Gastroesophageal sphincter (tissue), 4 donors: Measurements from ENCODE around the gene SEMA3A. TPM values are rescaled to one million over a fixed set of nuclear protein-coding genes. Genes with fewer than 3 reads are reported as not detected.
"Not testable (repeated sequence)": the region's sequence is repeated elsewhere in the genome, so short reads cannot be mapped to it uniquely, and the experiment has no call there.

Experiments used
- ATAC-seq: fragments of 150-250 bp; one replicate; pipeline ENCODE4 v1.9.1; 2016; ENCODE audit warnings: mild to moderate bottlenecking, moderate library complexity
- H3K27ac ChIP-seq, 4 donors: fragments of 200-600 bp; sonication (generic) in 3 of 4; 1 replicate in 3 of 4; 2 replicates in 1 of 4; pipeline ENCODE4 v1.5.1; 2016 to 2019
- H3K27me3 ChIP-seq: fragments of 200-600 bp; sonication (generic); one replicate; pipeline ENCODE4 v1.5.1; 2019
- H3K36me3 ChIP-seq, 2 donors: fragments of 200-600 bp; sonication (generic); one replicate each; pipeline ENCODE4 v1.5.1; 2019; ENCODE audit warnings: control low read depth in 1 of 2
- H3K4me1 ChIP-seq, 3 donors: fragments of 200-600 bp; sonication (generic); 1 replicate in 2 of 3; 2 replicates in 1 of 3; pipeline ENCODE4 v1.5.1; 2016 to 2019; ENCODE audit warnings: control low read depth in 2 of 3
- H3K4me3 ChIP-seq, 2 donors: fragments of 200-600 bp; sonication (generic); one replicate each; pipeline ENCODE4 v1.5.1; 2019; ENCODE audit warnings: mild to moderate bottlenecking in 1 of 2, moderate library complexity in 1 of 2
- H3K9me3 ChIP-seq, 3 donors: fragments of 200-600 bp; sonication (generic); one replicate each; pipeline ENCODE4 v1.5.1; 2017 to 2019; ENCODE audit warnings: control low read depth in 2 of 3
- CTCF ChIP-seq, 4 experiments: fragments of 200-600 bp in 2 of 4; fragments of 450-650 bp in 2 of 4; sonication (generic) in 1 of 4; IDR thresholded peaks; one replicate each; pipeline ENCODE4 v1.5.1; 2017 to 2019; ENCODE audit warnings: antibody characterized with exemption in 4 of 4, mild to moderate bottlenecking in 2 of 4, moderate library complexity in 2 of 4
- EP300 ChIP-seq: sonication (generic); formaldehyde crosslinking; IDR thresholded peaks from one replicate; pipeline ENCODE4 v1.6.1; 2017; ENCODE audit warnings: antibody characterized with exemption, mild to moderate bottlenecking
- POLR2A ChIP-seq, 2 donors: fragments of 450-650 bp; IDR thresholded peaks; one replicate each; pipeline ENCODE4 v1.6.1; 2017; ENCODE audit warnings: antibody characterized with exemption in 2 of 2, mild to moderate bottlenecking in 2 of 2, moderate library complexity in 1 of 2
- POLR2AphosphoS5 ChIP-seq: sonication (generic); formaldehyde crosslinking; IDR thresholded peaks from one replicate; pipeline ENCODE4 v1.6.1; 2017; ENCODE audit warnings: antibody characterized with exemption
- WGBS, 2 donors: methylation state at CpG; one replicate each; pipeline ENCODE4 v1.1.5; 2018; ENCODE audit warnings: low coverage in 1 of 2; 5-methylcytosine and 5-hydroxymethylcytosine counted together
- total RNA-seq, 4 donors: library from RNA; depleted of rRNA; stranded (reverse); fragments of >200 nt; gene quantifications; one replicate each; pipeline ENCODE4 v1.1.0, GENCODE V29; 2016

SEMA3A gene
- total RNA-seq = 10 to 100 TPM; 24.6 to 61.6 (median 33.0) TPM

GRCh38 chr7:84194484-84195271, at the start of gene SEMA3A:
SEMA3A (minus strand) TSS chr7:84194789; CDS start chr7:84194586, 203 bp downstream.
- TF ChIP-seq POLR2AphosphoS5 = peak; percentile 75
- peak; percentile 23 to 31 for TF ChIP-seq POLR2A (IDR thresholded peaks at IDR 0.05)
- TF ChIP-seq CTCF (IDR thresholded peaks at IDR 0.05) = peak in 2 of 4 experiments; percentile 52 to 58
- no peak for TF ChIP-seq EP300
- peak within 1 kb of the TSS; percentile 55 to 70 for H3K4me3 ChIP-seq
- H3K27me3 ChIP-seq = no peaks in the 10 kb centered on the region
- WGBS, 2 donors = 0 to 3% methylated on average over 7 to 14 of the region's 15 CpGs
- H3K27ac ChIP-seq = peak within 1 kb of the TSS; percentile 77 to 83 (median 80)
- no peaks in the 10 kb centered on the region for H3K9me3 ChIP-seq
- H3K4me1 ChIP-seq = peaks cover 0 to 39% (median 0%) of the 10 kb centered on the region in 3 donors
- no peaks in the 10 kb centered on the region for H3K36me3 ChIP-seq
- ATAC-seq = peak; percentile 73

GRCh38 chr7:84243037-84243436, 48.4 kb upstream of the SEMA3A start:
- 83% methylated on average over 4 to 6 of the region's 6 CpGs for WGBS, 2 donors
- H3K4me1 ChIP-seq, H3K4me3 ChIP-seq, ATAC-seq, H3K36me3 ChIP-seq, H3K27ac ChIP-seq, H3K27me3 ChIP-seq: not testable (repeated sequence)
- peaks cover 0 to 30% (median 0%) of the 10 kb centered on the region in 3 donors for H3K9me3 ChIP-seq

- 86 to 95% methylated on average over 3 to 4 of the region's 6 CpGs for WGBS, 2 donors
- Histone ChIP-seq H3K9me3 (peaks cover 0 to 10% (median 0%) of the 10 kb centered on the region in 3 donors), H3K36me3 (no peaks in the 10 kb centered on the region), H3K27me3 (no peaks in the 10 kb centered on the region), H3K4me1 (peaks cover 0 to under 1% (median 0%) of the 10 kb centered on the region in 3 donors), H3K27ac (no peak overlapping the region), H3K4me3 (no peak overlapping the region)
- TF ChIP-seq POLR2AphosphoS5 (no peak), CTCF (IDR thresholded peaks at IDR 0.05) (no peak), EP300 (no peak), POLR2A (IDR thresholded peaks at IDR 0.05) (no peak)
- no peak for ATAC-seq
These were observed 44.0 kb upstream of the SEMA3A start for GRCh38 chr7:84238596-84238995.

- ATAC-seq = no peak
- no peaks in the 10 kb centered on the region for H3K27me3 ChIP-seq
- no peak overlapping the region for H3K4me3 ChIP-seq
- H3K36me3 ChIP-seq = no peaks in the 10 kb centered on the region
- H3K27ac ChIP-seq = no peak overlapping the region
- H3K9me3 ChIP-seq = peaks cover 0 to 7% (median 0%) of the 10 kb centered on the region in 3 donors
- TF ChIP-seq CTCF (IDR thresholded peaks at IDR 0.05) = no peak
- no peak for TF ChIP-seq POLR2AphosphoS5
- TF ChIP-seq EP300 = no peak
- no peak for TF ChIP-seq POLR2A (IDR thresholded peaks at IDR 0.05)
- H3K4me1 ChIP-seq = peaks cover 0 to 10% (median 4%) of the 10 kb centered on the region in 3 donors
- WGBS, 2 donors = 76 to 100% methylated on average over 1 of the region's 1 CpG
These were observed 43.1 kb upstream of the SEMA3A start for GRCh38 chr7:84237533-84238173.

GRCh38 chr7:84236398-84236797, 41.8 kb upstream of the SEMA3A start:
- peaks cover 0 to 7% (median 0%) of the 10 kb centered on the region in 3 donors for H3K9me3 ChIP-seq
- no peaks in the 10 kb centered on the region for H3K36me3 ChIP-seq
- no peak overlapping the region for H3K27ac ChIP-seq
- no peaks in the 10 kb centered on the region for H3K27me3 ChIP-seq
- ATAC-seq = no peak
- WGBS, 2 donors = 68 to 78% methylated on average over 3 of the region's 3 CpGs
- TF ChIP-seq POLR2A (IDR thresholded peaks at IDR 0.05) (no peak), CTCF (IDR thresholded peaks at IDR 0.05) (no peak), POLR2AphosphoS5 (no peak), EP300 (no peak)
- H3K4me3 ChIP-seq = no peak overlapping the region
- peaks cover 3 to 16% (median 8%) of the 10 kb centered on the region in 3 donors for H3K4me1 ChIP-seq
